ENCODE results near the gene RBM15B. TPM values are rescaled to one million over a fixed set of nuclear protein-coding genes. Genes with fewer than 3 reads are reported as not detected.

RBM15B gene
- total and polyA plus RNA-seq, 9 of the 15 experiments (the other 6 are each of a cell fraction or from before 2014, with no cell fraction given) = 1.8 to 21.0 (median 10.5) TPM

DNA sequence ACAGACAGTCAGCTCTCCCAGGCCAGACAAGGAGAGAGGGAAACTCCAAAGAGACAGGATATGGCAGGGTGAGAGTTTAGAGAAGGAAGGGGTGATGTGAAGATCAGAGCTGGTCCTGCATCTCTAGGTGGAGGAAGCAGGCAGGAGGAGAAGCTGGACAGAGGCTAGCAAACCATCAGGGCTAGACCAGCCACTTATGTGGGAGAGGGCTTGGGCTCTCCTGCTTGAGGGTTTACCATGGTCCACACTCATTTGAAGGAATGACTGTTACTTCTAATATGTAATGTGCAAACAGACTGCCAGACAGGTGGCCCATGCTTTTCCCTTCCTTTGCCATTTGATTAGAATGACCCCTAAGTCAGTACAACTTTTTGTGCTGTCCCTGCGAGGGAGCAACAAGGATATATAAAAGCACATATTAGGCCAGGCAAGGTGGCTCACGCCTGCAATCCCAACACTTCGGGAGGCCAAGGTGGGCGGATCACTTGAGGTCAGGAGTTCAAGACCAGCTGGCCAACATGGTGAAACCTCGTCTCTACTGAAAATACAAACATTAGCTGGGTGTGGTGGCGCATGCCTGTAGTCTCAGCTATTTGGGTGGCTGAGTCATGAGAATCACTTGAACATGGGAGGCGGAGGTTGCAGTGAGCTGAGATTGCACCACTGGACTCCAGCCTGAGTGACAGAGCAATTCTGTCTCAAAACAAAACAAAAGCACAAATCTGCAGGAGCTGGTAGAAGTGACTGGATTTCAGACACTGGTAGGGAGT lies 47.0 kb upstream of the RBM15B start:
- H3K4me3 ChIP-seq = no peak overlapping the region
- in situ Hi-C loops (cut with MboI) = no loop called here

More for the DNA sequence above, 47.0 kb upstream of the RBM15B start:
- Histone ChIP-seq H4K20me1 (replicated peaks; ENCODE audit: control insufficient read depth, insufficient read depth, low read length) (no peaks in the 10 kb centered on the region), H3K27ac (ENCODE audit: extremely low read depth, low read depth, low read length) (no peak overlapping the region), H3K79me2 (ENCODE audit: control insufficient read depth, insufficient read depth, low read length) (no peaks in the 10 kb centered on the region), H3K27me3 (ENCODE audit: control insufficient read depth in 2 of 2, insufficient read depth in 2 of 2, low read length in 2 of 2) (no peaks in the 10 kb centered on the region; a peak in 1 of 5 replicates), H2AFZ (ENCODE audit: low read depth, low read length) (no peak overlapping the region), H3K4me2 (ENCODE audit: insufficient read depth, low read length) (no peak overlapping the region), H3K9me1 (ENCODE audit: control insufficient read depth, insufficient read depth, low read length) (no peaks in the 10 kb centered on the region), H3K9ac (ENCODE audit: insufficient read depth in 1 of 2, low read depth in 2 of 2, low read length in 2 of 2) (no peak overlapping the region), H3K4me1 (replicated peaks in 1 of 2; ENCODE audit: control insufficient read depth in 2 of 2, insufficient read depth in 2 of 2, low read length in 2 of 2) (no peaks in the 10 kb centered on the region), H3K9me3 (replicated peaks; ENCODE audit: control insufficient read depth, insufficient read depth, low read depth, low read length) (no peaks in the 10 kb centered on the region), H3K36me3 (ENCODE audit: control insufficient read depth, insufficient read depth, low read length) (no peaks in the 10 kb centered on the region)
- TF ChIP-seq ZFX (CRISPR knock-in tag; IDR thresholded peaks at IDR 0.05) (no peak), CCAR2 (IDR thresholded peaks at IDR 0.05; ENCODE audit: low read depth, low read length) (no peak), JUN (IDR thresholded peaks at IDR 0.05; ENCODE audit: borderline replicate concordance, low read depth, low read length) (no peak), JUN (CRISPR knock-in tag; IDR thresholded peaks at IDR 0.05; ENCODE audit: borderline replicate concordance) (no peak), PCBP2 (IDR thresholded peaks at IDR 0.05; ENCODE audit: low read depth, low read length, poor library complexity, severe bottlenecking) (no peak), RCOR1 (IDR thresholded peaks at IDR 0.05; ENCODE audit: borderline replicate concordance in 1 of 2, low read depth in 2 of 2, low read length in 2 of 2) (0 out of 4 replicates have a peak, but pooled peaks of 1 of the 2 experiments have one; percentile 10), ZNF586 (CRISPR knock-in tag; conservative IDR thresholded peaks at IDR 0.05) (no peak), YY1 (IDR thresholded peaks at IDR 0.05; ENCODE audit: borderline replicate concordance in 1 of 3, control insufficient read depth in 1 of 3, extremely low read depth in 1 of 3, insufficient read depth in 3 of 3, insufficient read length in 1 of 3, insufficient replicate concordance in 2 of 3, low read depth in 1 of 3, low read length in 2 of 3) (no peak), KDM1A (IDR thresholded peaks at IDR 0.05) (peak; percentile 64 to 69; a peak in 3 of 4 replicates), SPI1 (IDR thresholded peaks at IDR 0.05; ENCODE audit: borderline replicate concordance, low read depth, low read length) (no peak)
- TF ChIP-seq, protein P1, sequence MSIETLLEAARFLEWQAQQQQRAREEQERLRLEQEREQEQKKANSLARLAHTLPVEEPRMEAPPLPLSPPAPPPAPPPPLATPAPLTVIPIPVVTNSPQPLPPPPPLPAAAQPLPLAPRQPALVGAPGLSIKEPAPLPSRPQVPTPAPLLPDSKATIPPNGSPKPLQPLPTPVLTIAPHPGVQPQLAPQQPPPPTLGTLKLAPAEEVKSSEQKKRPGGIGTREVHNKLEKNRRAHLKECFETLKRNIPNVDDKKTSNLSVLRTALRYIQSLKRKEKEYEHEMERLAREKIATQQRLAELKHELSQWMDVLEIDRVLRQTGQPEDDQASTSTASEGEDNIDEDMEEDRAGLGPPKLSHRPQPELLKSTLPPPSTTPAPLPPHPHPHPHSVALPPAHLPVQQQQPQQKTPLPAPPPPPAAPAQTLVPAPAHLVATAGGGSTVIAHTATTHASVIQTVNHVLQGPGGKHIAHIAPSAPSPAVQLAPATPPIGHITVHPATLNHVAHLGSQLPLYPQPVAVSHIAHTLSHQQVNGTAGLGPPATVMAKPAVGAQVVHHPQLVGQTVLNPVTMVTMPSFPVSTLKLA (conservative IDR thresholded peaks at IDR 0.05) = no peak
- TF ChIP-seq, protein P2, sequence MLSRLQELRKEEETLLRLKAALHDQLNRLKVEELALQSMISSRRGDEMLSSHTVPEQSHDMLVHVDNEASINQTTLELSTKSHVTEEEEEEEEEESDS (CRISPR knock-in tag; IDR thresholded peaks at IDR 0.05) = no peak
- CTCF ChIA-PET (ENCODE audit: low intra/inter-chr PET ratio) = no interaction called here
- WGBS (ENCODE audit: insufficient coverage, low coverage, missing lambda C conversion rate) = 0% methylated on average over 7 of the region's 7 CpGs
- intact Hi-C loops (cut with micrococcal nuclease) = no loop called here
- DNase-seq (ENCODE audit: extremely low read depth in 1 of 4, low spot score in 3 of 4) (no peak), ATAC-seq (no peak), FAIRE-seq (no peak)
- POLR2A ChIA-PET = interaction anchor here (0.7 kb wide), 1 partner anchor 28 kb away, joined by 4 read pairs; no protein-coding TSS in a partner anchor
- no TSS peak for BruUV-seq (replicated peaks)

All from K562 (cell line).